ENCODE measurements around the gene PPFIBP1.
"Not testable (repeated sequence)": the region's sequence is repeated elsewhere in the genome, so short reads cannot be mapped to it uniquely, and the experiment has no call there.

The PPFIBP1 gene

GRCh38 chr12:27631813-27632491 lies 107.9 kb downstream of the PPFIBP1 start:
- TF ChIP-seq CTCF (conservative IDR thresholded peaks at IDR 0.05; ENCODE audit: low read depth, low read length) = no peak
- no peak overlapping the region for H3K4me3 ChIP-seq (ENCODE audit: low read depth, low read length)
- DNase-seq (ENCODE audit: low read depth) = no peak

- peak; percentile 70 for TF ChIP-seq CTCF (conservative IDR thresholded peaks at IDR 0.05; ENCODE audit: low read depth, low read length)
- peak; percentile 85 for DNase-seq (ENCODE audit: low read depth)
- no peak overlapping the region for H3K4me3 ChIP-seq (ENCODE audit: low read depth, low read length)
These were observed 111.5 kb downstream of the PPFIBP1 start for GRCh38 chr12:27635349-27635972.

DNA sequence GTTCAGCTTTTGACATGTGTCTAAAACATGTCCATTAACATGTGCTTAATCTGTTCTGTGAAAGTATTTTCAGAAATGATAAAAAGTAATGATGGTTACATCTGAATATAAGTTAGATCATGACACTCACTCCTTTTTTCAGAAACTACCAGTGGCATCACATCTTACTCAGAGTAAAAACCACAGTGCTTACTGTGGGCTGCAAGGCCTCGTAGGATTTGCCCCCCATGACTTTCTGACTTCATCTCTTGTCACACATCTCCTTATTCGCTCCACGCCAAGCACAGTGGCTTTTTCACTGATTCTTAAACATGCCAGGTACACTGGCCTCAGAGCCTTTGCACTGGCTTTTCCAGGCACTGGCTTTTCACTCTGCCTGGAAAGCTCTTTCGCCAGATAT lies 112.6 kb downstream of the PPFIBP1 start:
- not testable (repeated sequence) for H3K4me3 ChIP-seq (ENCODE audit: low read depth, low read length)

GRCh38 chr12:27637524-27637923 lies 113.5 kb downstream of the PPFIBP1 start:
- no peak for DNase-seq (ENCODE audit: low read depth)
- H3K4me3 ChIP-seq (ENCODE audit: low read depth, low read length) = no peak overlapping the region
- TF ChIP-seq CTCF (conservative IDR thresholded peaks at IDR 0.05; ENCODE audit: low read depth, low read length) = no peak

More for the DNA sequence above, 112.6 kb downstream of the PPFIBP1 start:
- DNase-seq (ENCODE audit: low read depth) = not testable (repeated sequence)

DNA sequence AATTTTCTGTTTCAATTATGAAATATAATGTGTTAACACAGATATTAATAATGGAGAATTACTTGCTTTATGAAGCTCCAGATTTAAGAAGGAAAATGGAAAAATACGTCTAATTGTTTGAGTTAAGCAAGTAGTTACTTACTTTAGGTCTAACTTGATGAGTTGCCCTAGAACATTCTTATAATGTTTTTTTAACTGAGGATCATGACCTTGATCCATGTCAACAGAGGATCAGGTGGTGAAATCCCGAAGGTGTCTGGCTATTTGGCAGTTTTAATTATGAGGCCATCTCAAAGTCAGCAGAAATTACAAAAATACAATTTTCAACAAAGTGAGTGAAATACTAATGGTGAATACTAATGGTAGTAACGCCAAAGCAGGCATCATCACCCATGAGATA lies 115.3 kb downstream of the PPFIBP1 start:
- H3K4me3 ChIP-seq (ENCODE audit: low read depth, low read length) = no peak overlapping the region
- TF ChIP-seq CTCF (conservative IDR thresholded peaks at IDR 0.05; ENCODE audit: low read depth, low read length) = no peak
- no peak for DNase-seq (ENCODE audit: low read depth)

- peak; percentile 72 for DNase-seq (ENCODE audit: low read depth)
- not testable (repeated sequence) for H3K4me3 ChIP-seq (ENCODE audit: low read depth, low read length)
These were observed 116.7 kb downstream of the PPFIBP1 start for GRCh38 chr12:27640566-27641200.

DNA sequence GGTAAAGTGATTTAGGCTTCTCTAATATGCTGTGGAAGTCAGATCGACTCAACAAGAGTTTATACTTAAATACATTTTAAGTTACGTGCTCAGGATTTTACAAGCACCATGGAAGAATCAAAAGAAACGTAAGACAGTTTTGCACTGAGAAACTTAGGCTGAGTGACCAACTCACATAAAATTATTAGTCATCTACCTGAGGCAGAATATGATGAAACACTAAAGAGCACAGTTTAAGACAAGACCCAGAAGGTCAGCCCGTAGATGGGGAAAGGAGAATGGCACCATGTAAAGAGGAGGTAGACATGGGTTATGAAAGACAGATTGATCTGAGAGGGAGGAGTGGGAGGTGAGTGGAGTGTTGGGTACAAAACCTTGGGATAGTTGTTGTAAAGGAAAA lies 118.4 kb downstream of the PPFIBP1 start:
- not testable (repeated sequence) for DNase-seq (ENCODE audit: low read depth); H3K4me3 ChIP-seq (ENCODE audit: low read depth, low read length)

GRCh38 chr12:27642892-27643291 lies 118.9 kb downstream of the PPFIBP1 start:
- H3K4me3 ChIP-seq (ENCODE audit: low read depth, low read length); DNase-seq (ENCODE audit: low read depth): not testable (repeated sequence)

DNA sequence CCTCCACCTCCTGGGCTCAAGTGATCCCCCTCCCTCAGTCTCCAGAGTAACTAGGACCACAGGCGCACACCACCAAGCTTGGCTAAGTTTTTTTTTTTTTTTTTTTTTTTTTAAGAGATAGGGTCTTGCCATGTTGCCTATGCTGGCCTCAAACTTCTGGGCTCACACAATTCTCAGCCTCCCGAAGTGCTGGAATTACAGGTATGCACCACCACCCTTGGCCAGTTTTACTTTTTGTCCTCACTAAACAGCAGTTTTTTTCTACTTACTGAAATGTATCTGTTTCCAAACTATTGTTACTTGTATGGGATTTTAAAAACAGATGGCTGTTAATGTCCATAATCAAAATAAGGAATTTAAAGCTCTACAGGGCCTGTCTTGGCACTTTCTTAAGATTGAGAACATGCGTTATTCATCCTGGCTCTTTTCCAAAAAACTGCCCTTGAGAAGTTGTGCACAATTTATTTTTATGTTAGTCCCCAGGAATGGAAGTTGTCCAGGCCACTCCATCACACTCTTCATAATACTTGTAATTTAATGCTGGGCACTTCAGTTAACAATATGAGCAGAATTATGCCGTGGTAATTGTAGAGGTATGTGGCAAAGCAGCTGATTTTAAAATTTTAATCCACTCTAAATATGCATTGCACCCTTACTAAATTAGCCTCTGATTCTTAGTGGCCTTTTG lies 120.3 kb downstream of the PPFIBP1 start:
- H3K4me3 ChIP-seq (ENCODE audit: low read depth, low read length) = no peak overlapping the region
- peak; percentile 72 for DNase-seq (ENCODE audit: low read depth)
- no peak for TF ChIP-seq CTCF (conservative IDR thresholded peaks at IDR 0.05; ENCODE audit: low read depth, low read length)
